GM21515 (cell line): ENCODE data around the gene EN2.

Experiments
- ATAC-seq: cut with Tn5 transposase; IDR thresholded peaks from one replicate; pipeline ENCODE4 v1.9.1; 2021; ENCODE audit not compliant: unreplicated experiment

The EN2 gene

DNA sequence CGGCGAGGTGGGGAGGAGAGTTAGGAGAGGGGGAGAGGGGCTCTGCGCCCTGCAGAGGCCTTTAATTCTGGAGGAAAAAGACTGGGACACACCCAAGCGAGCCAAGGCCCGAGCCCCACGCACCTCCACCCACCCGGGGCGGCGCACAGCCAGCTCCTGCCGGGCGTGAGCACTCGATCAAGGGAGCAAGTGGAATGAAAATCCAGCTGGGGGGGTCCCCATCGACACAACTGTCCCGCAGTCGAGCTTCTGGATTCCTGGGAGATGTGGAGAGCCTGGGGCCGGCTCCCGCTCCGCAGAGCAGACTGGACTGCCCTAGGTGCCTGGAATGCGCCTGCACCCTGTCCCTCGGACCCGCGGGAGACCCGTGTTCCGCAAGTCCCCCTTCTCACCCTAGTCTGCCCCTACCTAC is 7.4 kb upstream of the EN2 start:
- no peak for ATAC-seq

DNA sequence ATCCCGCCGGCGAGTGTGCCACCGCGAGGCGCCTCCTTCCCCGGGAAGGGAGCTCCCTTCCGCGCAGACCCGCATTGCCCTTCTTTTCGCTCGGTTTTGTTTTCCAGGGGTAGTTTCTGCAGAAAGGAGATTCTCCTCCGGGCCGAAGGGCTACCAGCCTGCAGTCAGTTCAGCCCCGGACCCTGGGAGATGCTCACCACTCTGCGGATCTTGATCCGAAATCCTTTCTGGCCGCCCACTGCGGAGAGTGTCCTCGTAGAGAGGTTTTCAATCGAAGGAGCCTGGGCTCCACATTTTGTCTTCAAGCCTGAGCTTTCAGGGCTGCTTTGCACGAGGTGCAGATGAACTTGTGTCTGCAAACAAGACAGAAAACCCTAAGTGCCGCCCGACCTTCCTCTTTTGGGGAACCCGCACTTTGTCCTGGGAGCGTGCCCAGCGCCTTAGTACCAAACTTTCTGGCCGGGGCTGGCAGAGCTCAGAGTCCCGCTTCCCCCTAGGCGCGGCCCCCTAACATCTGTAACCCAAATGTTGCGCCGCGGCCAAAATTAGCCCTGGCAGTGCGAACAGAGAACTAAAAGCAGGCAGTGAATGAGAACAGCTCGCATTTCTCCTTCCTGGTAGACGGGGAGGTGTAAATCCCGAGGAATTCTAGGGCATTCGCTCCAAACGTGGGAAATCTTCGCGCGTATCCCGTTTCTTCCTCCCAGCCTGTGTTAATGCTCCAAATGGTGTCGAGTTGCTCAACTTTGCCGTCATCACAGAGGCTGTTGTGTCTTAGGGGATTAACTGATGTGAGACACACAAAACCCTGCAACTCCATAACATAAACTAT is 6.7 kb upstream of the EN2 start:
- ATAC-seq = no peak

DNA sequence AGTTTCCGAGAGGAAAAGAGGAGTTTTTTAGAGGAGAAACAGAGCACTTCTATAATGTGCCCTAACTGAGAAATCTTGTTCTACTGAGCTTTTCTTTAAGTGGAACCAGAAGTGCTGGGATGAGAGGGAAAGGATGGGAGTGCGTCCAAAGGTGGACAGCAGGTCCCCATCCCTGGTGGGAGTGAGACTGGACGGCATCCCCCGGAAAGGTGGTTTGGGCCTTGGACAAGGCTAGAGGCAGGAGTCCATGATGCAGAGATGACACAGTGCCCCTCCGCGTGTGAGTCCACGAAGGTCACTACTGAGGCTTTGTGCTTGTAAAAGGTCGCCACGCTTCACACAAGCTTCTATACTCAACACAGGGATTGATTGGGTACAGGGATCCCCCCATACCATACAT is 6.1 kb upstream of the EN2 start:
- ATAC-seq = no peak

DNA sequence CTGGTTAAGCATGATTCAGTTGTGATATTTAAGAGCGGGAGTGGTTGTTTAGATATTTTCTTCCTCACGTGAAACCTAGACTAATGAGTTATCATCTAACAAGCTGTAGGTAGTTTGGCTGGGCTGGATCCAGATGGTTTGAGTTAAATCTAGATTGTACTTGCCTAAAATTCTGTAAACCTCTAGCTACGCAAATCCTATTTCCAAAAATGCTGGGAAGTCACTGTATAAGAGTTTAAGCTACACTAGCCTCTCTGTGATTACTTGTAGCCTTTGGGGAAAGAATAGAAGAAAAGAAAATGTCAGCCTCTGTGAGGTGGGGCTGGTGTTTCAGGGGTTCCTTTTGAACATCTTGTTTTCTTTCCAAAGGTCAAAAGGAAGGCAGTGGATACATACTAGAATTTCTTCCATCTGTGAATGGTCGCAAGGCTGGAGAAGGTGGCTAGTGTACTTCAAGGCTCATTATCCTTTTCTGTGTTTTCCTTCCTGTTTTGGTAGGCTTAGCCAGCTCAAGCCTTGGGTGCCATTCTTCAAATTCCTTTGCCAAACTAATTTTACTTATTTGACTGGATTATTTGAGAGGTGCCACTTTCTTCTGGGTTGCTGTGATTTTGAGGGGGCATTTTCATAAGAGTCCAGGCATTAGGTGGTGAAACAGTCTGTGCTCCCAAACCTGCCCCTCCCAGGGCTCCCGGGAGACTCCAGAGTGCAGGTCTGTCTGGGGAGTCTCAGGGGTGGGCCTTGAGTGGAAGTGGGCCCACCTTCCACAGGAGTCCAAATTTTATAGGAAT is 5.2 kb upstream of the EN2 start:
- ATAC-seq = no peak

GRCh38 chr7:155453296-155454182 is 4.4 kb upstream of the EN2 start:
- no peak for ATAC-seq

GRCh38 chr7:155454183-155455112 is 3.5 kb upstream of the EN2 start:
- ATAC-seq = no peak

DNA sequence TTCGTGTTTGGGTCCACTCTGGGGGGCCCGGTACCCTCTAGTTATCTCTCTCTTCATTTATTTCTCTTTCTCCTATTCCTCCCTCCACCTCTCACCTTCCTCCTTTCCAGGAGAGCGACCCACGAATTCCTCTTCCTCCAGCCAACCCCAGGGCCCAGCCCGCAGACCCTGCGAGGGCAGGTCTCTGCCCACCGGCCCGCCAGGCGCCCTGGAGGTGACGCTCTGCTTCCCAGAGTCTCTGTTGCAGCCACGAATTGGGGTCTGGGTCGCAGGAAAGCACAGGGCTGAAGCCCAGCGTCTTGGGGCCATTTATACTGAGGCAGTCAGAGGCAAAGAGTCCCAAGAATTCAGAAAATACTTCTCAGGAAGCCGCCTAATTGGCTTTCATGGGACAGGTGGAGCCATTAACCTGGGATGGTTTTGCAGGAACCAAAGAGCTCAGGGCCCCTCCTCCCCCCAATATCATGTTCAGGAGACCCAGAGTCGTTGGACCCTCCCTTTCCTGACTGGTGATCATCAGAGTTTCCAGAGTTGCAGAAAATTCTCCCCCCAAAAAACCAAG is 2.7 kb upstream of the EN2 start:
- ATAC-seq = no peak

- no peak for ATAC-seq
These were observed 1.9 kb upstream of the EN2 start for GRCh38 chr7:155455776-155456737.

DNA sequence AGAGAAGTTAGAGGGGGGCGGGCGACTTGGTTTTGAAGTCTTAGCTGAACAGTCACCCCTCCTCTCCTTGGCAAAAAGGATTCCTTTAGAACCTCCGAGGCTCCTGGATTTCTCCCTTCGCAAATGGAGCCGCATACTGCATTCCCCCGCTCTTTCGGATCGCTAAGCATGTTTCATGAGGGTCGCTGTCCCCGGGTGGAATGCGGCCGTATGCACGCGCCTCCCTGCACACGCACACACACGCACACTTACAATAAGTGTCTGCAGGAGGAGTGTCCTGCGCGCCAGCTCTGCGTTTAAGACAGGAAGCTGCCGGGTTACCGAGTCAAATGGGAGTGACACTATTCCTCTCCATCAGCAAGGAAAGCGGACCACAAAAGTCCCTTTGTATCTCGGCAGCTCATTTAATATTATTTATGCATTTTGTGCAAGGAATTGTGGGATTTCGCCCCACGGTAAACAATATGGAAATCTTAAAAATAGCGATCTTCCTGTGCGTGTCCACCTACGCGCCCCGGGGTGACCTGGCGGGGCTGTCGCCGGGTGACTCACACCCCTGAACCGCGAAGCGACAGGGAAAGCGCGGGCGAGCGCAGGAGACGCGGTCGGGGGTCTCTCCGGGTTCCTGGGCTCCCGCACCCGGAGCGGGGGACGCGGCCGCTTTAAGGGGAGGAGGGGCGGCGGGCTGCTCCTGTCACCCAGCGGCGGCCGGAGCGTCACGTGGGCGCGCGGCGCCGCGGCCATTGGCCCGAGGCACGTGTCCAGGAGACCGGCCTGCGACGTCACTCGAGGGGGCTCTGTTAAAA is 988 bp upstream of the EN2 start:
- no peak for ATAC-seq

GRCh38 chr7:155457544-155458110 is 302 bp upstream of the EN2 start:
- ATAC-seq = no peak

GRCh38 chr7:155458878-155459699 is 1.2 kb downstream of the EN2 start:
- ATAC-seq = no peak

- no peak for ATAC-seq
These were observed 2.0 kb downstream of the EN2 start for GRCh38 chr7:155459700-155460461.

GRCh38 chr7:155460926-155461613 is 3.1 kb downstream of the EN2 start:
- no peak for ATAC-seq

DNA sequence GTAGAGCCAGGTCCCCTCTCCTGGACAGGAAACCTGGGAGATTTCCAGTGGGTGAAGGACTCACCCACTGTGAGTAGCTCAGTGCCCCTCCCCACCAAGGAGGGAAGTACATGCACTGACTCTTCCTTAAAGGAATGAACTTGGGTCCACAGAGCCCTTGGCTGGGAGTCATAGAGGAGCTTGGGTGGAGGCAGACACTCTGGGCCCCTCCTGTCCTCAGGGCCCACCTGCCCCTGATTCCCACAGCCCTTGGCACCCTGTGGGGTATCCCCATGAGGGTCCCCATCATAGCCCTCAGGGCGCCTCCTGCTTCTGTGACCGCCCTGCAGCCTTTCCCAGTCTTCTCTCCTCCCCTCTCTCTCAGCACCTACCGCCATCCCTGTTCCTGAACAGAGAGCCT is 3.7 kb downstream of the EN2 start:
- ATAC-seq = no peak

DNA sequence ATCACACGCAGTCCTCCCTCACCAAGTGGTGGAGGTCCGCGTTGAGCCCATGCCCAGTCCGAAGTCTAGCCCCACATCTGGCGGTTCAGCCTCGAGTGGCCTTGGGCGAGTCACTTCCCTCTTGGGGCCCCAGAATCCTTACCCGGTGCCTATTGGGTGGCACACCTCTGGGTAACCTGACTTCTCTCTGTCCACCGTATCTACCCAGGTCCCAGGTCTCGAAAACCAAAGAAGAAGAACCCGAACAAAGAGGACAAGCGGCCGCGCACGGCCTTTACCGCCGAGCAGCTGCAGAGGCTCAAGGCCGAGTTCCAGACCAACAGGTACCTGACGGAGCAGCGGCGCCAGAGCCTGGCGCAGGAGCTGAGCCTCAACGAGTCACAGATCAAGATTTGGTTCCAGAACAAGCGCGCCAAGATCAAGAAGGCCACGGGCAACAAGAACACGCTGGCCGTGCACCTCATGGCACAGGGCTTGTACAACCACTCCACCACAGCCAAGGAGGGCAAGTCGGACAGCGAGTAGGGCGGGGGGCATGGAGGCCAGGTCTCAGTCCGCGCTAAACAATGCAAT is 4.3 kb downstream of the EN2 start:
- no peak for ATAC-seq
